GM06990 (cell line): ENCODE data around the gene CELSR1.

ENCODE experiments used
- DNase-seq: peaks from one replicate; pipeline ENCODE4 v3.0.0-alpha.2; 2011; ENCODE audit not compliant: insufficient read length; ENCODE audit errors: extremely low read depth
- H3K27me3 ChIP-seq: replicated peaks from 2 replicates; pipeline ENCODE4 v1.6.0; 2011; ENCODE audit warnings: low read length; ENCODE audit not compliant: control insufficient read depth, insufficient read depth
- H3K36me3 ChIP-seq: 2 replicates; pipeline ENCODE4 v1.5.1; 2011; ENCODE audit warnings: low read length; ENCODE audit not compliant: control insufficient read depth, insufficient read depth
- H3K4me3 ChIP-seq: replicated peaks from 2 replicates; pipeline ENCODE4 v1.5.1; 2011; ENCODE audit warnings: low read depth, mild to moderate bottlenecking, control low read depth, low read length
- CTCF ChIP-seq: IDR thresholded peaks from 2 replicates; pipeline ENCODE4 v1.5.1; 2011; ENCODE audit warnings: low read length, control low read depth, mild to moderate bottlenecking, inconsistent platforms; ENCODE audit not compliant: insufficient read depth, poor library complexity, severe bottlenecking

Gene CELSR1

GRCh38 chr22:46454504-46455269 is 82.7 kb downstream of the CELSR1 start:
- no peak for DNase-seq
- Histone ChIP-seq H3K36me3 (no peaks in the 10 kb centered on the region), H3K27me3 (no peaks in the 10 kb centered on the region; the same call in 1 of the 2 replicates), H3K4me3 (no peak overlapping the region)
- TF ChIP-seq CTCF, result no peak

- Histone ChIP-seq H3K4me3 (no peak overlapping the region), H3K36me3 (no peaks in the 10 kb centered on the region), H3K27me3 (no peaks in the 10 kb centered on the region; the same call in 1 of the 2 replicates)
- TF ChIP-seq CTCF, result no peak
- DNase-seq, result no peak
Observed at GRCh38 chr22:46453829-46454503, 83.5 kb downstream of the CELSR1 start.

- no peak for TF ChIP-seq CTCF
- H3K27me3 ChIP-seq, result no peaks in the 10 kb centered on the region; the same call in 1 of the 2 replicates
- H3K4me3 ChIP-seq, result no peak overlapping the region
- H3K36me3 ChIP-seq, result no peaks in the 10 kb centered on the region
- DNase-seq, result no peak
Observed at GRCh38 chr22:46453006-46453828, 84.2 kb downstream of the CELSR1 start.

- TF ChIP-seq CTCF, result no peak
- no peak for DNase-seq
Observed at GRCh38 chr22:46452195-46453005, 85.0 kb downstream of the CELSR1 start.

GRCh38 chr22:46451741-46452140 is 85.7 kb downstream of the CELSR1 start:
- no peak overlapping the region for H3K4me3 ChIP-seq
- DNase-seq, result no peak

More at GRCh38 chr22:46452195-46453005, 85.0 kb downstream of the CELSR1 start:
- Histone ChIP-seq H3K27me3 (no peaks in the 10 kb centered on the region; the same call in 1 of the 2 replicates), H3K4me3 (no peak overlapping the region), H3K36me3 (no peaks in the 10 kb centered on the region)

More at GRCh38 chr22:46451741-46452140, 85.7 kb downstream of the CELSR1 start:
- no peak for TF ChIP-seq CTCF
- Histone ChIP-seq H3K27me3 (no peaks in the 10 kb centered on the region; the same call in 1 of the 2 replicates), H3K36me3 (no peaks in the 10 kb centered on the region)
